H4 (cell line): ENCODE data around the gene ASCC1. TPM values are rescaled to one million over a fixed set of nuclear protein-coding genes. Genes with fewer than 3 reads are reported as not detected.
A peak's percentile ranks its signal among the peaks of the same experiment; 100 is the strongest.

Source experiments
- DNase-seq: peaks from one replicate; pipeline ENCODE4 v3.0.0-alpha.2; 2015; ENCODE audit warnings: low spot score
- total RNA-seq: library from RNA; depleted of rRNA; stranded (reverse); fragments of >200 nt; shearing (Covaris generic); gene quantifications from 2 replicates; pipeline ENCODE4 v1.2.3, GENCODE V29; 2014

ASCC1 gene
- total RNA-seq, 1 experiment from 2014 or later = 51.5 TPM

GRCh38 chr10:72097448-72098300 lies 118.4 kb downstream of the ASCC1 start:
- peak; percentile 92 for DNase-seq

GRCh38 chr10:72096115-72097000 lies 119.7 kb downstream of the ASCC1 start:
- DNase-seq = peak; percentile 73

GRCh38 chr10:72095195-72095594 lies 120.9 kb downstream of the ASCC1 start:
- DNase-seq = no peak

GRCh38 chr10:72094574-72094973 lies 121.5 kb downstream of the ASCC1 start:
- no peak for DNase-seq

GRCh38 chr10:72093450-72093849 lies 122.6 kb downstream of the ASCC1 start:
- DNase-seq = no peak

GRCh38 chr10:72092987-72093386 lies 123.1 kb downstream of the ASCC1 start:
- no peak for DNase-seq

- DNase-seq = no peak
These were observed 123.7 kb downstream of the ASCC1 start for GRCh38 chr10:72092171-72092924.

GRCh38 chr10:72090326-72090725 lies 125.8 kb downstream of the ASCC1 start:
- no peak for DNase-seq

GRCh38 chr10:72089618-72090017 lies 126.5 kb downstream of the ASCC1 start:
- no peak for DNase-seq

- DNase-seq = no peak
These were observed 127.0 kb downstream of the ASCC1 start for GRCh38 chr10:72088889-72089575.

- DNase-seq = no peak
These were observed 127.8 kb downstream of the ASCC1 start, which contains the start of gene SPOCK2 for GRCh38 chr10:72087969-72088888. TSS of gene SPOCK2 (minus strand) at chr10:72088551. CDS start at chr10:72088328, 223 bp downstream.

- no peak for DNase-seq
These were observed 128.6 kb downstream of the ASCC1 start for GRCh38 chr10:72087392-72087968.

- DNase-seq = no peak
These were observed 129.3 kb downstream of the ASCC1 start for GRCh38 chr10:72086466-72087391.

- DNase-seq = no peak
These were observed 130.1 kb downstream of the ASCC1 start for GRCh38 chr10:72085864-72086465.

GRCh38 chr10:72085166-72085565 lies 130.9 kb downstream of the ASCC1 start:
- DNase-seq = no peak

GRCh38 chr10:72083790-72084459 lies 132.2 kb downstream of the ASCC1 start:
- DNase-seq = no peak
